NCI-H2171 (cell line): ENCODE results near the gene CASKIN1.

ENCODE experiments used
- DNase-seq: peaks from one replicate; lab custom pipeline; 2025; lab: John Stamatoyannopoulos, UW

Gene CASKIN1

GRCh38 chr16:2156849-2157224 lies 39.6 kb downstream of the CASKIN1 start:
- DNase-seq: no peak

GRCh38 chr16:2155977-2156848 lies 40.2 kb downstream of the CASKIN1 start:
- DNase-seq: no peak

- DNase-seq: peak; percentile 98
Measured at GRCh38 chr16:2155091-2155950, 41.1 kb downstream of the CASKIN1 start, which contains the start of gene TRAF7. TRAF7 (plus strand) TSS chr16:2155782; CDS start chr16:2163921, 8,139 bp downstream.

- DNase-seq: no peak
Measured at GRCh38 chr16:2154533-2155090, 41.8 kb downstream of the CASKIN1 start.

- no peak for DNase-seq
Measured at GRCh38 chr16:2152695-2153506, 43.5 kb downstream of the CASKIN1 start.

GRCh38 chr16:2151188-2152091 lies 45.0 kb downstream of the CASKIN1 start:
- DNase-seq: no peak

GRCh38 chr16:2150418-2151187 lies 45.8 kb downstream of the CASKIN1 start:
- DNase-seq: peak; percentile 96

GRCh38 chr16:2149630-2150417 lies 46.6 kb downstream of the CASKIN1 start:
- no peak for DNase-seq

- DNase-seq: no peak
Measured at GRCh38 chr16:2148714-2149629, 47.4 kb downstream of the CASKIN1 start.

GRCh38 chr16:2147981-2148671 lies 48.3 kb downstream of the CASKIN1 start, which contains the start of gene RAB26:
RAB26 (plus strand) TSS chr16:2148625; CDS start chr16:2148784, 159 bp downstream.
- DNase-seq: peak; percentile 87

GRCh38 chr16:2147378-2147777 lies 49.0 kb downstream of the CASKIN1 start:
- DNase-seq: no peak

GRCh38 chr16:2145843-2146242 lies 50.6 kb downstream of the CASKIN1 start:
- DNase-seq: no peak

GRCh38 chr16:2143878-2144485 lies 52.4 kb downstream of the CASKIN1 start:
- DNase-seq: no peak

GRCh38 chr16:2142942-2143877 lies 53.2 kb downstream of the CASKIN1 start:
- DNase-seq: no peak

- peak; percentile 83 for DNase-seq
Measured at GRCh38 chr16:2135770-2136490, 60.5 kb downstream of the CASKIN1 start, which contains the start of gene PKD1. PKD1 (minus strand) TSS chr16:2135898; CDS start chr16:2135689, 209 bp downstream.
